ENCODE measurements around the gene FRMD1.

Gene FRMD1

DNA sequence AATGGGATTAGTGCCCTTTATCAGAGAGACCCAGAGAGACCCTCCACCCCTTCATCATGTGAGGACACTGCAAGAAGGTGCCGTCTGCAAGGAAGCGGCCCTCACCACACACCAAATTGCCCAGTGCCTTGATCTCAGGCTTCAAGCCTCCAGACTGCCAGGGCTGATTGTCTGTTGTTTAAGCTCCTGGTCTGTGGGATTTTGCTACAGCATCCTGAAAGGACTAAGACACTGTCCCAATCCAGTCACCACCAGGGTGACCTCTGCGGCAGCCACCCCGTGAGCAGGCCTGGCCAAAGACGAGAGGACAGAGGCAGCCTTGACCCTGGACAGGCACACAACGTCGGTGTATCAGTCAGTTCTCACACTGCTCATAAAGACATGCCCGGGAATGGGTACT, 13.5 kb upstream of the FRMD1 start:
- DNase-seq (ENCODE audit: low read depth), result no peak
- no peak overlapping the region for H3K4me3 ChIP-seq (ENCODE audit: control insufficient read depth, low read depth, low read length)
- TF ChIP-seq, protein P1, sequence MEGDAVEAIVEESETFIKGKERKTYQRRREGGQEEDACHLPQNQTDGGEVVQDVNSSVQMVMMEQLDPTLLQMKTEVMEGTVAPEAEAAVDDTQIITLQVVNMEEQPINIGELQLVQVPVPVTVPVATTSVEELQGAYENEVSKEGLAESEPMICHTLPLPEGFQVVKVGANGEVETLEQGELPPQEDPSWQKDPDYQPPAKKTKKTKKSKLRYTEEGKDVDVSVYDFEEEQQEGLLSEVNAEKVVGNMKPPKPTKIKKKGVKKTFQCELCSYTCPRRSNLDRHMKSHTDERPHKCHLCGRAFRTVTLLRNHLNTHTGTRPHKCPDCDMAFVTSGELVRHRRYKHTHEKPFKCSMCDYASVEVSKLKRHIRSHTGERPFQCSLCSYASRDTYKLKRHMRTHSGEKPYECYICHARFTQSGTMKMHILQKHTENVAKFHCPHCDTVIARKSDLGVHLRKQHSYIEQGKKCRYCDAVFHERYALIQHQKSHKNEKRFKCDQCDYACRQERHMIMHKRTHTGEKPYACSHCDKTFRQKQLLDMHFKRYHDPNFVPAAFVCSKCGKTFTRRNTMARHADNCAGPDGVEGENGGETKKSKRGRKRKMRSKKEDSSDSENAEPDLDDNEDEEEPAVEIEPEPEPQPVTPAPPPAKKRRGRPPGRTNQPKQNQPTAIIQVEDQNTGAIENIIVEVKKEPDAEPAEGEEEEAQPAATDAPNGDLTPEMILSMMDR (IDR thresholded peaks at IDR 0.05; ENCODE audit: control insufficient read depth, insufficient read depth, low read depth, low read length, missing control alignments), result no peak

DNA sequence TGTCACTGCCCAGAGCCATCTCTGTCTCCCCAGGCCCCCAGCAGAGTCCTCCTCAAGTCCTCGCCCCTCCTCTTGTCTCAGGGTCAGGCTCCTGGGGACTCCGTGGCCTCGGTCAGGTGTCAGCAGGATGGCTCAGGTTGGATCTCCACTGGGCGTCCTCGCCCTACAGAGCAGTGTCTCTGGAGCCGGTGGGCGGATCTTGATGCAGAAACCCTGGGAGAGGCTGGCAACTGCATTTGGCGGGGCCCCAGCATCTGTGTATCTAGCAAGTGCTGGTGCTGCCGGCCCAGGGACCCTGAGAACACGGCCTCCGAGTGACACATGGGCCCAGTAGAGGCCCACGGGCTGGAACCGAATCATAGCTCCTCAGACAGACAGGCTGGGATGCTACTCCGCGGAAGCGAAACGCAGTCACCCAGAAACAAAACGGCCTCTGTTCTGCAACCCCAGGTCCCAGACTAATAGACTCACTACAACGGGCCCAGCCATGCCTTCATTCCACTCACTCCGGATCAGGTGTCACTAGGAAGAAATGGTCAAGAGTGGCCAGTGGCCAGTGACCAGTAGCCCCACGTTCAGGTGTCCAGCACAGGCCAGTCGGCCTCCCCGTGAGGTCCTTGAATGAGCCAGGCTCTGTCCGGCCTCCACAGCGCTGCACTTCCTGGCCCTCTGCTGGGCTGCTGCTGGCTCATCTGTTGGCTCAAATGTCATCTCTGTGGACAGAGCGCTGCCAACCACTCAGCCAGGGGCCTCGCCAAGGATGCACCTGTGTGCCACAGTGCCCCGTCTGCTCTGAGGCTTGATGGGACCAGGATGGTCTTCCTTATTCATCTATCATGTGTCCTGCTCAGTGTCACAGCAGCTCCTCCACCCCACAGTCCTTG, 12.6 kb upstream of the FRMD1 start:
- no peak overlapping the region for H3K4me3 ChIP-seq (ENCODE audit: control insufficient read depth, low read depth, low read length)
- TF ChIP-seq, protein P1 (IDR thresholded peaks at IDR 0.05; ENCODE audit: control insufficient read depth, insufficient read depth, low read depth, low read length, missing control alignments), result no peak
- DNase-seq (ENCODE audit: low read depth), result no peak

DNA sequence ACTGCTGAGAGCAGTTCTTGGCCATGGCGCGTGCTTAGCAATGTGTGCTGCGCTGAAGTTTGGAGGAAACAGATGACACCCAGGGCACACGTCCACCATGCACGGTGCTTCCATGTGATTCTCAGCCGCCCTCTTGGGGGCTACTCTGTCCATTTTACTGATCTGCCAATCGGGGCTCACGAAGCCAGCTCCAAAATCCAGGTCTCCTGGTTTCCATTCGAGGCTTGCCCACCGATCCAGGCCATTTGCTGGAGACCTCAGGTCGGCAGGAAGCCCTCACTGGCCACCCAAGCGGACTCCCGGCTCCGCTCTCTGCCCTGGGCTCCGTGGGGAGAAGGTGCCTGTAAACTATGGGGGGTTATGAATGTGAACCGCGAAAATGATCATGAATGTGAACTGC, 11.7 kb upstream of the FRMD1 start:
- TF ChIP-seq, protein P1 (IDR thresholded peaks at IDR 0.05; ENCODE audit: control insufficient read depth, insufficient read depth, low read depth, low read length, missing control alignments), result no peak
- no peak for DNase-seq (ENCODE audit: low read depth)
- H3K4me3 ChIP-seq (ENCODE audit: control insufficient read depth, low read depth, low read length), result no peak overlapping the region

DNA sequence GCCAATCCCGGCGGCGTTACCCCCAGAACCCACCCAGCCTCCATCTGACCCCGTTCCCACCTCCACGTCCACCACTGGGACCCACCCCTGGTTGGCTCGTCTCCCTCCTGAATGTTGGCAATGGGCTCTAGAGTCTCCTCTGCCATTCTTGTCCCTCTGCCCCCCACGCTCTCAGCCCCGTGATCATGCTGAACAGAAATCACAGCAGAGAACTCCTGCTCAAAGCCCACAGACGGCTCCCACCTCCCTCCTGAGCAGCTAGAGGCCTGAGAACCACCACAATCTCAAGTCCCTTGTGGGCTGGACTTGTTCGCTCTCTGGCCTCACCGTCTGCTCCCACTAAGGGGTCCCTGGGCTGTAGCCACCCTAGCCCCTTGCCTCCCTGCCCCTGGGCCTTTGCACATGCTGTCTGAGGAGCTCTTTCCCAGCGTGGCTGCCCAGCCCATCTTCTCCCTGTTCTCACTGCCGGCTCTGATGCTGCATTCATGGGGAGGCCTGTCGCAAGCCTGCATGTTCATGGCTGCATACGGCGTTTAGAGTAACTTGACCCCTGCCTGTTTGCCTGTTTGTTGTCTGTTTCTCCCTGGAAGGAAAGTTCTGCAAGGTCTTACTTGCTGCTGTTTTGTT, 11.2 kb upstream of the FRMD1 start:
- TF ChIP-seq, protein P1 (IDR thresholded peaks at IDR 0.05; ENCODE audit: control insufficient read depth, insufficient read depth, low read depth, low read length, missing control alignments), result no peak
- H3K4me3 ChIP-seq (ENCODE audit: control insufficient read depth, low read depth, low read length), result no peak overlapping the region
- no peak for DNase-seq (ENCODE audit: low read depth)

DNA sequence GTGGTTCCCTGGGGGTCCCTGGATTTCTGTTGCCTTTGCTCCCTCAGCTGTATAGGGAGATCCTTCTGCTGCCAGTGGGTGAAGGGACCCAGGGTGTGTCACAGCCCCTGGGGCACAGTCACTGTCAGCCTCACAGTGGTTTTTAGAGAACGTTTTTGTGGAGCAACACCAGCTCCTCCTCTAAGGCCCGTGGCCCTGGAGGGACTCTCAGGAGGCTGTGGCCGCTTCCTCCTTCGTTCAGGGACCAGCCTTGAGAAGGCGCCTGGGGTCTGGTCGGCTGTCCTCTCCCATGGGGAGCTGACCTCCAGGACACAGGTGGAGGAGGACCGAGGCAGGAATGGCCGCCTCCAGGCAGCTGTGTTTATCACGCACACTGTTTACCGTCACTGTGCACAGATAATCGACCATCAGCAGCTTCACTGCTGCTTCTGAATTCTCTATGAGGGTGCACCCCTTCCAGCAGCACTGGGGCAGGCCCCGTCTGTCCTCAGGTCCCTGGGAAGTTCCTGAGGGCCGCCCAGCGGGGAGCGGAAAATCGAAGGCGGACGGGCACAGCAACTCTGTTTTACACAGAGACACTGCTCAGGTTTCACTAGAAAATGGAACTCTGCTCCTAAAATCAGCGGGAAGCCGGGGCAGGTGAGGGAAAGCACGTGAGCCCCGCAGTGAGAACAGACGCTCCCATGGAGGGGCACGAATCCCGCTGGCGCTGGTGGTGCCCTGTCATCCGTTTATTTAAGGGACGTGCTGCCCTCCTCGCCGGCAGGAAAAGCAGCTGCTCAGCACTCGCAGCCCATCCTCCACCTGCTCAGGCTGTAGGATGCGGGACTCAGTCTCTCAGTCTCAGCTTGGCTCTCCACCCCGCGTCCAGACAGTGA, 10.4 kb upstream of the FRMD1 start:
- H3K4me3 ChIP-seq (ENCODE audit: control insufficient read depth, low read depth, low read length), result no peak overlapping the region
- DNase-seq (ENCODE audit: low read depth), result no peak
- TF ChIP-seq, protein P1 (IDR thresholded peaks at IDR 0.05; ENCODE audit: control insufficient read depth, insufficient read depth, low read depth, low read length, missing control alignments), result no peak
